K562 (cell line): ENCODE data around the gene CFAP92. TPM values are rescaled to one million over a fixed set of nuclear protein-coding genes. Genes with fewer than 3 reads are reported as not detected.

Source experiments
- ATF1 ChIP-seq, 2 experiments: fragments of 450-650 bp in 1 of 2; IDR thresholded peaks; 2 replicates each; pipeline ENCODE4 v1.6.1; 2016; ENCODE audit warnings: missing compliant biosample characterization in 1 of 2, missing genetic modification characterization in 1 of 2
- CSDE1 ChIP-seq, 2 experiments: fragments of 450-650 bp; IDR thresholded peaks; 2 replicates each; pipeline ENCODE4 v1.6.1; 2016; ENCODE audit warnings: mild to moderate bottlenecking in 1 of 2
- ERF ChIP-seq: fragments of 450-650 bp; formaldehyde crosslinking; IDR thresholded peaks from 2 replicates; pipeline ENCODE4 v1.4.0; 2020; ENCODE audit warnings: mild to moderate bottlenecking, mixed read lengths
- HDGF ChIP-seq: fragments of 450-650 bp; IDR thresholded peaks from 2 replicates; pipeline ENCODE4 v1.6.1; 2016
- IRF2 ChIP-seq: sonication (generic); formaldehyde crosslinking; IDR thresholded peaks from 2 replicates; pipeline ENCODE4 v1.8.1; 2022; ENCODE audit warnings: mild to moderate bottlenecking, missing genetic modification reagents
- LCOR ChIP-seq: sonication (generic); formaldehyde crosslinking; IDR thresholded peaks from 2 replicates; pipeline ENCODE4 v1.8.0; 2022; ENCODE audit warnings: mild to moderate bottlenecking, missing genetic modification reagents
- MAFF ChIP-seq: IDR thresholded peaks from 2 replicates; pipeline ENCODE4 v1.6.1; 2012; ENCODE audit warnings: low read length, improper control_type of control experiment
- MEF2A ChIP-seq: IDR thresholded peaks from 2 replicates; pipeline ENCODE4 v1.6.1; 2011; ENCODE audit warnings: low read depth, mild to moderate bottlenecking, low read length, moderate library complexity; ENCODE audit not compliant: control insufficient read depth
- REST ChIP-seq, 2 experiments: fragments of 450-650 bp; formaldehyde crosslinking in 1 of 2; IDR thresholded peaks; 2 replicates each; pipeline versions ENCODE4 v1.4.0 to v1.6.1; 2014 to 2020; ENCODE audit warnings: mild to moderate bottlenecking in 2 of 2, borderline replicate concordance in 1 of 2, low read depth in 1 of 2
- SIN3B ChIP-seq: fragments of 450-650 bp; IDR thresholded peaks from 2 replicates; pipeline ENCODE4 v1.6.1; 2017; ENCODE audit warnings: low read depth, mild to moderate bottlenecking, moderate library complexity
- ZBTB33 ChIP-seq: sonication (generic); formaldehyde crosslinking; IDR thresholded peaks from 2 replicates; pipeline ENCODE4 v1.8.1; 2023; ENCODE audit warnings: mild to moderate bottlenecking, missing genetic modification reagents
- polyA plus RNA-seq, 8 experiments: library from polyadenylated mRNA; depleted of rRNA in 4 of 8; stranded (reverse) in 5 of 8; unstranded in 3 of 8; fragments of >200 nt; fragmentation: Nextera tagmentation in 2 of 8; fragmentation: Illumina TruSeq in 1 of 8; extraction: Ambion mirVana in 2 of 8; extraction: Trizol in 1 of 8; gene quantifications; 2 replicates each; pipeline versions ENCODE4 v1.2.1 to v1.2.3, GENCODE V29; 2011 to 2014; ENCODE audit warnings: inconsistent platforms in 1 of 8, missing spikeins in 1 of 8
- total RNA-seq, 7 experiments: library from RNA; depleted of rRNA in 6 of 7; stranded (reverse); fragments of >200 nt in 6 of 7; fragmentation: Illumina TruSeq in 2 of 7; extraction: Trizol in 2 of 7; gene quantifications; 2 replicates each; pipeline versions ENCODE4 v1.2.1 to v1.2.3, GENCODE V29; 2011 to 2021; ENCODE audit warnings: low replicate concordance in 1 of 7
- TF ChIP-seq, protein P1 (sequence below): fragments of 250-450 bp; sonication (Bioruptor Pico); IDR thresholded peaks from 2 replicates; pipeline ENCODE4 v1.4.0; 2020; ENCODE audit warnings: mild to moderate bottlenecking, moderate library complexity

CFAP92 gene
- total and polyA plus RNA-seq, 9 of the 15 experiments (the other 6 are each of a cell fraction or from before 2014, with no cell fraction given) = 0.06 to 0.62 (median 0.36) TPM

DNA sequence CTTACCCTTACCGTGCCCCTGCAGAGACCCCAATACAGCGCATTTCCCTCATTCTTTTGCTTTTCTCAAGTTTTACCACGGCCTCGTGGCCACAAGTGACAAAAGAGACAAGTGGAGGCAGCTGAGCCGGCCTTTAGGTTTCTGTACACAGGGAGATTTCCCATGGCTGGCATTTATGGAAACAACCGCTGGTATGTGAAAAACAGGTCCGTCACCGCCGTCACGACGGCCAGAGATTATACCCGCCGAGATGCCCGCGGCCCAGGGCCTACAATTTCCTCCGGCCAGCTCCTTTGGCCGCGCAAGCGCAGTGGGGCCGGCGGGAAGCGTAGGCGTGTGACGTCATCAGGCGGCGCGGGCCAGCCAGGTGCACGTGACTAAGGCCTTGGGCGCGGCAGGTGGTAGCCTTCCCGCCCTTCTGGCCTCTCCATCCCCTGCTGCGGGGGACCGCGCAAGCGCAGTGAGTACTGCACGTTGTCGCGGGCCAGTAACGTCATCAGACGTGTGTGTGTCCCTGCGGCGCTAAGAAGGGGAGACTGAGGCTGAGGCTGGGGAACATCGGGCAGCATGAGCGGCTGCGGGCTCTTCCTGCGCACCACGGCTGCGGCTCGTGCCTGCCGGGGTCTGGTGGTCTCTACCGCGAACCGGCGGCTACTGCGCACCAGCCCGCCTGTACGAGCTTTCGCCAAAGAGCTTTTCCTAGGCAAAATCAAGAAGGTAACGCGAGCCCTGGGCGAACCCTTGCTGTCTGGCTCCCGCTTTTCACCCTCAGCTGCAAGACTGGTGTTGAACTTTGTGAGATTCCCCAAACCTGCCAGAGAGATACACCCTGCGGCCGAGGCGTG lies 114.5 kb downstream of the CFAP92 start, which contains the start of gene ACAD9 (continued):
- TF ChIP-seq MEF2A (no peak), ATF1 (CRISPR knock-in tag; IDR thresholded peaks at IDR 0.05) (peak; percentile 92), ATF1 (tag; IDR thresholded peaks at IDR 0.05) (peak; percentile 100), ZBTB33 (CRISPR knock-in tag) (peak; percentile 89), REST (IDR thresholded peaks at IDR 0.05; ENCODE audit: borderline replicate concordance) (peak; percentile 68), REST (CRISPR knock-in tag; IDR thresholded peaks at IDR 0.05; ENCODE audit: low read depth) (no peak), CSDE1 (IDR thresholded peaks at IDR 0.05) (peak in 1 of 2 experiments; percentile 89; a peak in 2 of 4 replicates), ERF (peak; percentile 26; the same call in 1 of the 2 replicates), HDGF (no peak), MAFF (no peak), LCOR (peak; percentile 78), SIN3B (peak; percentile 86), IRF2 (CRISPR knock-in tag) (no peak)
- TF ChIP-seq, protein P1, sequence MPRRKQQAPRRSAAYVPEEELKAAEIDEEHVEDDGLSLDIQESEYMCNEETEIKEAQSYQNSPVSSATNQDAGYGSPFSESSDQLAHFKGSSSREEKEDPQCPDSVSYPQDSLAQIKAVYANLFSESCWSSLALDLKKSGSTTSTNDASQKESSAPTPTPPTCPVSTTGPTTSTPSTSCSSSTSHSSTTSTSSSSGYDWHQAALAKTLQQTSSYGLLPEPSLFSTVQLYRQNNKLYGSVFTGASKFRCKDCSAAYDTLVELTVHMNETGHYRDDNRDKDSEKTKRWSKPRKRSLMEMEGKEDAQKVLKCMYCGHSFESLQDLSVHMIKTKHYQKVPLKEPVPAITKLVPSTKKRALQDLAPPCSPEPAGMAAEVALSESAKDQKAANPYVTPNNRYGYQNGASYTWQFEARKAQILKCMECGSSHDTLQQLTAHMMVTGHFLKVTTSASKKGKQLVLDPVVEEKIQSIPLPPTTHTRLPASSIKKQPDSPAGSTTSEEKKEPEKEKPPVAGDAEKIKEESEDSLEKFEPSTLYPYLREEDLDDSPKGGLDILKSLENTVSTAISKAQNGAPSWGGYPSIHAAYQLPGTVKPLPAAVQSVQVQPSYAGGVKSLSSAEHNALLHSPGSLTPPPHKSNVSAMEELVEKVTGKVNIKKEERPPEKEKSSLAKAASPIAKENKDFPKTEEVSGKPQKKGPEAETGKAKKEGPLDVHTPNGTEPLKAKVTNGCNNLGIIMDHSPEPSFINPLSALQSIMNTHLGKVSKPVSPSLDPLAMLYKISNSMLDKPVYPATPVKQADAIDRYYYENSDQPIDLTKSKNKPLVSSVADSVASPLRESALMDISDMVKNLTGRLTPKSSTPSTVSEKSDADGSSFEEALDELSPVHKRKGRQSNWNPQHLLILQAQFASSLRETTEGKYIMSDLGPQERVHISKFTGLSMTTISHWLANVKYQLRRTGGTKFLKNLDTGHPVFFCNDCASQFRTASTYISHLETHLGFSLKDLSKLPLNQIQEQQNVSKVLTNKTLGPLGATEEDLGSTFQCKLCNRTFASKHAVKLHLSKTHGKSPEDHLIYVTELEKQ = no peak
